GM21360 (cell line): Measurements from ENCODE around the gene HPX.

Experiments used
- ATAC-seq: cut with Tn5 transposase; IDR thresholded peaks from one replicate; pipeline ENCODE4 v1.9.1; 2021; ENCODE audit warnings: mild to moderate bottlenecking, moderate library complexity; ENCODE audit not compliant: unreplicated experiment

The HPX gene

GRCh38 chr11:6418557-6419008 is 22.2 kb downstream of the HPX start:
- ATAC-seq, result no peak

- no peak for ATAC-seq
These were observed 22.8 kb downstream of the HPX start for GRCh38 chr11:6417907-6418556.

- no peak for ATAC-seq
These were observed 25.0 kb downstream of the HPX start for GRCh38 chr11:6415797-6416196.

- no peak for ATAC-seq
These were observed 25.9 kb downstream of the HPX start for GRCh38 chr11:6414874-6415328.

- ATAC-seq, result no peak
These were observed 27.0 kb downstream of the HPX start for GRCh38 chr11:6413791-6414201.

GRCh38 chr11:6411594-6412031 is 29.2 kb downstream of the HPX start:
- ATAC-seq, result no peak

- no peak for ATAC-seq
These were observed 29.9 kb downstream of the HPX start for GRCh38 chr11:6410695-6411430.

GRCh38 chr11:6406370-6406769 is 34.4 kb downstream of the HPX start:
- ATAC-seq, result no peak

- no peak for ATAC-seq
These were observed 34.9 kb downstream of the HPX start for GRCh38 chr11:6405846-6406245.

GRCh38 chr11:6405052-6405667 is 35.6 kb downstream of the HPX start:
- no peak for ATAC-seq

GRCh38 chr11:6404342-6405051 is 36.3 kb downstream of the HPX start:
- no peak for ATAC-seq

GRCh38 chr11:6403539-6403938 is 37.2 kb downstream of the HPX start:
- ATAC-seq, result no peak

GRCh38 chr11:6402561-6402981 is 38.2 kb downstream of the HPX start:
- peak; percentile 98 for ATAC-seq

- peak; percentile 25 for ATAC-seq
These were observed 38.7 kb downstream of the HPX start for GRCh38 chr11:6402061-6402470.

- no peak for ATAC-seq
These were observed 39.3 kb downstream of the HPX start for GRCh38 chr11:6401464-6401863.

GRCh38 chr11:6400431-6401345 is 40.1 kb downstream of the HPX start:
- ATAC-seq, result no peak

- ATAC-seq, result no peak
These were observed 43.2 kb downstream of the HPX start for GRCh38 chr11:6397636-6398035.

- ATAC-seq, result no peak
These were observed 43.6 kb downstream of the HPX start for GRCh38 chr11:6397156-6397555.

GRCh38 chr11:6395470-6396060 is 45.2 kb downstream of the HPX start:
- ATAC-seq, result no peak
